SJSA1 (cell line): ENCODE results near the gene RECQL5. TPM values are rescaled to one million over a fixed set of nuclear protein-coding genes. Genes with fewer than 3 reads are reported as not detected.
"Not testable (repeated sequence)": the region's sequence is repeated elsewhere in the genome, so short reads cannot be mapped to it uniquely, and the experiment has no call there.

Experiments used
- DNase-seq, 2 experiments: peaks; one replicate each; pipeline ENCODE4 v3.0.0-alpha.2; 2015 to 2020; ENCODE audit warnings: low spot score in 2 of 2, low read depth in 1 of 2
- H3K27ac ChIP-seq: fragments of 250-450 bp; sonication (Bioruptor Pico); 2 replicates; pipeline ENCODE4 v1.5.1; 2020; ENCODE audit warnings: mild to moderate bottlenecking, moderate library complexity
- H3K27me3 ChIP-seq: fragments of 250-450 bp; sonication (Bioruptor Pico); replicated peaks from 2 replicates; pipeline ENCODE4 v1.5.1; 2020; ENCODE audit warnings: mild to moderate bottlenecking, moderate library complexity
- H3K36me3 ChIP-seq: fragments of 250-450 bp; sonication (Bioruptor Pico); 2 replicates; pipeline ENCODE4 v1.5.1; 2020; ENCODE audit warnings: mild to moderate bottlenecking
- H3K4me1 ChIP-seq: fragments of 250-450 bp; sonication (Bioruptor Pico); replicated peaks from 2 replicates; pipeline ENCODE4 v1.6.1; 2021; ENCODE audit warnings: mild to moderate bottlenecking
- H3K4me3 ChIP-seq: fragments of 250-450 bp; sonication (Bioruptor Pico); 2 replicates; pipeline ENCODE4 v1.5.1; 2020; ENCODE audit warnings: mild to moderate bottlenecking
- H3K9me3 ChIP-seq: fragments of 250-450 bp; sonication (Bioruptor Pico); replicated peaks from 2 replicates; pipeline ENCODE4 v1.5.1; 2020; ENCODE audit warnings: mild to moderate bottlenecking
- total RNA-seq: library from RNA; depleted of rRNA; stranded (reverse); fragments of >200 nt; shearing (Covaris generic); gene quantifications from 2 replicates; pipeline ENCODE4 v1.2.3, GENCODE V29; 2014

The RECQL5 gene
- total RNA-seq, 1 experiment from 2014 or later: 15.7 TPM

DNA sequence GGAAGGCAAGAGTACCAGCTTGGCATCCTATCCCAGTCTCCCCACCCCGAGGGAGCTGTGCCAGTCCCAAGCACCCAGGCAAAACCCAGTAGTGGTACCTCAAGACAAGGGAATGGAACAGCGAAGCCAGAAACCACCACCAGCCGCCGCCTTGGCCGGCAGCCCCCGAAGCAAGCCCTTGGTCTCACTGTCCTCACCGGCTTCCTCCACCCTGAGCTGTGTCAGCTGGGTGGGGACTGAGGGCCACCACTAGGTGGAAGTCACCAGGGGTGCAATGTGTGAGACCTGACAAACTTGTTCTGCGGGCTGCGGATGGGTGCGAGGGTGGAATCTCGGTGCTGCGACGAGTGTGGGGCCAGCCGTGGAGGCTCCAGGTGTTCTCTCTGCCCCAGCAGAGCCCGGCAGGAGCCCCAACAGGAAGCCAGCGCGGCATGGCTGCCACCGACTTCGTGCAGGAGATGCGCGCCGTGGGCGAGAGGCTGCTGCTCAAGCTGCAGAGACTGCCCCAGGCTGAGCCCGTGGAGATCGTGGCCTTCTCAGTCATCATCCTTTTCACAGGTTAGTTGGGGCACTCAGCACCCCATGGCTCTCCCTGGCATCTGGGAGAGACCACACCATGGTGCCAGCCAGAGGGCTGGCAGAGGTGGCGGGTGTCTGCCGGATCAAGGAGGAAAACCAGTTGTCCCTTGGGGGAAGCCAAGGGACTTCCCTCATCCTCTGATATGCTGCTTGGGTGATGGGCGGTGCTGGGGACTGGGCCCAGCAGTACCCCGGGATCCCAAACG lies 27.0 kb downstream of the RECQL5 start:
- Histone ChIP-seq H3K36me3 (peaks cover 42% of the 10 kb centered on the region), H3K4me3 (no peak overlapping the region), H3K27ac (no peak overlapping the region), H3K4me1 (no peaks in the 10 kb centered on the region), H3K27me3 (no peaks in the 10 kb centered on the region), H3K9me3 (no peaks in the 10 kb centered on the region)
- no peak for DNase-seq

DNA sequence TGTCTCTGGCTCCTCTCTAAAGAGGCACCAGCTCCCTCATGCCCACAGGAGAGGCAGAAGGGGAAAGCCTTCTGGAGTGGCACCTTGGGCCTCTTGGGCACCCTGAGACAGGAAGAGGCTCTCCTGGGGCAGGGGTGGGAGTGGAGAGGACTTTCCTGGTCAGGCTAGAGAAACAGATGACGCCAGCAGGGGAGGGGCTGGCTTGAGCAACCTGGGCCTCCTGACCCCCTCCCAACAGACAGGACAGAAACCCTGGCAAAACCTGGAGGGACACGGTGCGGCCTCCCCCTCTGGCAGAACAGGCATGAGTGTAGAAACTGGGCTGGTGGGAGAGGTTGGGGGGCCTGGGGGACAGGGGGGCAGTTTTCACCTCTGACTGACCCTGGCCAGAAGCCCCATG lies 27.6 kb downstream of the RECQL5 start:
- Histone ChIP-seq H3K27me3 (no peaks in the 10 kb centered on the region), H3K9me3 (no peaks in the 10 kb centered on the region), H3K27ac (no peak overlapping the region), H3K4me3 (no peak overlapping the region), H3K4me1 (no peaks in the 10 kb centered on the region), H3K36me3 (peaks cover 42% of the 10 kb centered on the region)
- no peak for DNase-seq

DNA sequence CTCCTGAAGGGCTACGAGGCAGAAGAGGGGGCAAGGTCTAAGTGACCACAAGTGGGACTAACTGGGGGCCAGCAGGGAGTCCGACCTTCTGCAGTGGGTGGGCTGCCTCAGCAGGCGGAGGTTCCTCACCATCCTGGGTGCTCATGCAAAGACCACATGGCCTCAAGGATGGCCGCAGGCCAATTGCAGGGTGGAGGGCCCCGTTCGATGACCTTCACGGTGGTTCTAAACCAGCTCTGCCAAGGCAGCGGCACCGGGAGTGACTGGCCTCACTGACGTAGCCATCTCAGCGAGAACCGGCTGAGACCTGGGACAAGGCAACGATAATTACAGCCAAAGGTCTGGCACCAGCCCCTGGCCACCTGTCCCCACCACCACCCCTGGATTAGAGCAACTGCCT lies 28.1 kb downstream of the RECQL5 start:
- Histone ChIP-seq H3K4me1 (peaks cover 4% of the 10 kb centered on the region), H3K4me3 (no peak overlapping the region), H3K36me3 (peaks cover 39% of the 10 kb centered on the region), H3K27me3 (no peaks in the 10 kb centered on the region), H3K9me3 (no peaks in the 10 kb centered on the region), H3K27ac (no peak overlapping the region)
- no peak for DNase-seq

DNA sequence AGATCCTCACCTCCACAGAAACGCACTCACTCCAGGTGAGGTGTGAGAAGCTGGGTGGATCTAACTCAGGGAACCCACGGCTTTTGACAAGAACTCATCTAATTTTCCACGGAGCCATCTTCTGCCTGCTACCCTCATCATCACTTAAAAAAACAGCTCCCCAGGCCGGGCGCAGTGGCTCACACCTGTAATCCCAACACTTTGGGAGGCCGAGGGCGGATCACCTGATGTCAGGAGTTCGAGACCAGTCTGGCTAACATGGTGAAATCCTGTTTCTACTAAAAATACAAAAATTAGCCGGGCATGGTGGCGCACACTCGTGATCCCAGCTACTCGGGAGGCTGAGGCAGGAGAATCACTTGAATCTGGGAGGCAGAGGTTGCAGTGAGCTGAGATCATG lies 28.9 kb downstream of the RECQL5 start:
- H3K27me3 ChIP-seq, H3K27ac ChIP-seq, H3K4me3 ChIP-seq, DNase-seq, H3K9me3 ChIP-seq: not testable (repeated sequence)
- Histone ChIP-seq H3K4me1 (peaks cover 13% of the 10 kb centered on the region), H3K36me3 (peaks cover 32% of the 10 kb centered on the region)

DNA sequence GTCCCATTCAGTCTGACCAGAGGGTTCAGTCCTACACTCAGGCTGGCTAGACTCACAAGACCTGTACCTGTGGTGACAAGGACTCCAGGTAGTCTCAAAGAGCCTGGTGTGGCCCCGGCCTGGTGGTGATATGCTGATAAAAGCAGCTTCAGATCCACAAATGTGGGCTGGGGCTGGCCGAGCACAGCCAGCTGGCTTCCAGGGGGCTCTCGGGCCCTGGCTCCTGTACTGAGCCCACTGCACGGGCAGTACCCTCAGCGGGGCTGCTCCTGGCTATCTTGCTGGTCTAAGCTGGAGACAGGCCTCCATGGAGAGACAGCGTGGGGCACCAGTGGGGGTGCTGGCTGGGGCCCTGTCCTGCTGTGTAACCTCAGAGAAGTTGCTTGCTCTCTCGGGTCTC lies 29.4 kb downstream of the RECQL5 start:
- H3K9me3 ChIP-seq: no peaks in the 10 kb centered on the region
- H3K4me3 ChIP-seq: no peak overlapping the region
- DNase-seq: no peak
- no peaks in the 10 kb centered on the region for H3K27me3 ChIP-seq
- peaks cover 27% of the 10 kb centered on the region for H3K36me3 ChIP-seq
- H3K27ac ChIP-seq: no peak overlapping the region
- peaks cover 17% of the 10 kb centered on the region for H3K4me1 ChIP-seq

DNA sequence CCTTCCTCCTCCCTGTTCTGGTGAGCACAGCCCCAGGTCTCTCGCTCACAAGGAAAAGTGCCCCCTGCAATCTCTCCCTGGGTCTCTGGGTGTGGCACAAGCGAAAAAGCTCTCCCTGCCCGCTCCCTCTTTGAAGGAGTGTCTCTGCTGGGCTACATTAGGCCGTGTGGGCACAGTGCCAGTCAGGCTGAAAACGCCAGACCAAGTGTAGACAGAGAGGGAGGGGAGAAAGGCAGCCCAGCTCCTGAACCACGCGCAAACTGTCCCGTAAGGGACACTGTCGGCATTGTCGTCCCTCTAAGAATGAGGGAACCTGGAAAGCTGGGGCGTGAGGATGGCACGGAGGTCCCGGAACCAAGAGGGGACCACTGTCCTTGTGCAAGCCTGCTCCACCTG lies 29.8 kb downstream of the RECQL5 start:
- H3K27me3 ChIP-seq: no peaks in the 10 kb centered on the region
- peaks cover 17% of the 10 kb centered on the region for H3K4me1 ChIP-seq
- no peak overlapping the region for H3K4me3 ChIP-seq
- peaks cover 26% of the 10 kb centered on the region for H3K36me3 ChIP-seq
- no peak for DNase-seq
- no peaks in the 10 kb centered on the region for H3K9me3 ChIP-seq
- H3K27ac ChIP-seq: no peak overlapping the region

DNA sequence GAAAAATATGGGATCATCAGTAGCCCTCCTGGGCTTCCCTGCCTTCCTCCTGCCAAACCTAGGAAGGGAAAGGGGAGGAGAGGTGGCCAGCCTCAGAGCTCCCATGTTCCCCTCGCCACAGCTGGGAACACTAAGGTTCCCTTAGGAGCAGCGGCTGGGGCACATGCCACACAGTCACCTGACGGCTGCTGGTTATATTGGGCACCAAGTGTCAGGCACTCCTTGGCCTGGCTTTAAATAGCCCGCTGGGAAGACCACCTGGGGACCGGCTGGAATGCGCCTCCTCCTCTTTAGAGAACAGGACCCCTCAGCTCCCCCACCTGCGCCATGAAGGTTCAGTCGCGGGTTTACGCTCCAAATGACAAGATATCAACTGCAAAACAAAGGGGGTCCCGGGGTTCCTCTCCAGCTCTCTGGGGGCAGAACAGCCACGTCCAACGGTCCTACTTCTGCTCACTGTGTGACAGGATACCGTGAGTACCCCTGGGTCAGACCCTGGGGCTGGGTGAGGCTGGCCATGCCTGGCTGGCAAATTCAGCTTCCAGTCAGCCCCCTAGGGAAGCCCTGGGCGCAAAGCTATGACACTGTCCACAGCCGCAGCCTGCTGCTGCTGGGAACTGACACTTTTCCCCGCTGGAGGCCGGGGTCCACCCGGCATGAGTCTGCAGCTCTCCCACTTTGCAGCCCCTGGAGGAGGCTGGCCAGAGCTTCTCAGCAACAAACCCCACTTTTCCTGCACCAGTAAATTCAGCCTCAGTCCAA lies 30.4 kb downstream of the RECQL5 start:
- no peak for DNase-seq
- H3K4me1 ChIP-seq: peaks cover 17% of the 10 kb centered on the region
- no peaks in the 10 kb centered on the region for H3K27me3 ChIP-seq

DNA sequence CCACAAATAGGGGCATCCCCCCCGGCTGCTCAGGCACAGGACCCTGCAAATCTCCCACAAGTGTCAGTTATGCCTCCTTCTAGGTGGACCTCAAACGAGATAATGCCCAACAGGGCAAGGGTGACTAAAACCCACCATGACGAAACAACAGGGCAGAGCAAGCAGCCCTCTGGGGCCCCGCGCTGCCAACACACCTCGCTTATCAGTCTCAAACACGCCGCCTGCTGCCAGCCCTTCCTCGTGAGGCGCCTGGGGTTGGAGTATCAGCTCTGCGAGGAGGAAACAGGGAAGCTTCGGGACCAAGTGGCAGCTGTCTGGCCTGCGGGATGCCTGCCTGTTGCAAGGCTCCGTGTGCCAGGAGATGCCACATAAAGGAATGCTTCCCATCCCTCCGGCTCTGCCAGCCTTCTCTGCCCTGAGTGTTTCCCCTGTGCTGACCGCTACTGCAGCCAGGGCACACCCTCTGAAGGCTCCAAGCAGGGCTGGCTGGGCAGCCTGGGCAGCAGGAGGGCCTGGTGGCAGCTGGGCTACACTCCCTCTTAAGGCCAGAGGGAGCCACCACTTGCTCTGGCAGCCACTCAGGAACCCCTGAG lies 31.2 kb downstream of the RECQL5 start:
- no peak for DNase-seq
- peaks cover 17% of the 10 kb centered on the region for H3K4me1 ChIP-seq
- H3K27ac ChIP-seq: no peak overlapping the region
- H3K4me3 ChIP-seq: no peak overlapping the region
- H3K27me3 ChIP-seq: no peaks in the 10 kb centered on the region
- no peaks in the 10 kb centered on the region for H3K9me3 ChIP-seq
- peaks cover 28% of the 10 kb centered on the region for H3K36me3 ChIP-seq

More for the DNA sequence above, 30.4 kb downstream of the RECQL5 start:
- H3K36me3 ChIP-seq: peaks cover 27% of the 10 kb centered on the region
- H3K9me3 ChIP-seq: no peaks in the 10 kb centered on the region
- H3K27ac ChIP-seq: no peak overlapping the region
- H3K4me3 ChIP-seq: no peak overlapping the region

DNA sequence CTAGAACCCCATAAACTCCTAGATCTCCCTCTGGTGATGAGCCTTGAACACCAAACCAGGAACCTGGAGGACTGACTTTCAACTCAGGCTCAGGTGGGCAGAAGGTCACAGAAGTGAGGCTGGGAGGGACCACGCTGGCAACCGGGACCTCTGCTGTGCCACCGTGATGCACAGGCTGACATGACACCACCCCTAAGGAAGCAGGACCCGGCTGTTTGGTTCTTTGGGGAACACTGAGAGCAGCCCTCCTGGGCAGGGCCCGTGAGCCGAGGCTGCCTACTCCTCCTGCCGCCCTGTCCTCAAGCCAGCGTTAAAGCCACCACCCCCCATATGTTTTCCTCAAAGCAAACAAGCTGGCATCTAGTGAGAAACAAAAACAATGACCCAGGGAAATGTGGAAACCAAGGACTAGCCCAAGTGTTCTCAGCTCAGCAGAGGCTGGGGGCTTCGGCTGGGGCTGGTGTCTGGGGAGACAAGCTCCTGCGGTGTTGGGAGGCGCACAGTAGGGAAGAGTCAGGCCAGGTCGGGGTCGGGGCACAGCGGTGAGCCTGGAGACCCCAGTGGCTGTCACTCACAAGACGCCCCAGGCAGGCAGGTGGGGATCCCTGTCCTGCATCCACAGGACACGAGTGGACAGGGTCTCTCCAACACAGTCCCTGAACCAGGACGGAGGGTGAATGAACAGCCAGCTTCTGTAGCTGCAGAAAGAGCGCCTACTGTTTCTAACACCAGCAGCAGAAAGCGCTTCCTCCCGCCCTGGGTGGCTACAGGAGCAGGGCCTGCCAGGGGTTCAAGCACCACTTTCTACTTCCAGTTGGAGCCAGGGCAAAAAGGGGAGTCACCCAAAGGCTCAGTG lies 32.0 kb downstream of the RECQL5 start:
- Histone ChIP-seq H3K4me1 (peaks cover 17% of the 10 kb centered on the region), H3K9me3 (no peaks in the 10 kb centered on the region), H3K4me3 (no peak overlapping the region), H3K27me3 (no peaks in the 10 kb centered on the region), H3K27ac (no peak overlapping the region), H3K36me3 (peaks cover 26% of the 10 kb centered on the region; the same call in 1 of the 2 replicates)
- no peak for DNase-seq

DNA sequence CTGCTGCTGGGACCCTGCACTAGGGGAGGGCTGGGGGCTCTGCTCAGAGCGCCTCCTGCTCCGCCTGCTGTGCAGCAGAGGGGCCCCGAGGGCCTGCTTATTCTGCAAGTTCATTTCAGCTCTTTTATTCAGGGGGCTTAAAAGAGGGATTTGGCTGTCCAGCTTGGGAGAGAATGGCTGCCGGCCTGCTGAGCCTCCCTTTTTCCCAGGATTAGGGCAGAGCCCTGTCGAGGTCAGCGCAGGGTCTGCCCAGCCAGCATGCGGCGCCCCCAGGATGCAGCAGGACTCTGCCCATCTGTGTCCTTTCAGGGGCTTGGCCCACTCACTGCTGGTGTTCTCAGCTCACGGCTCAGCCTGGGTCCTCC lies 32.6 kb downstream of the RECQL5 start:
- Histone ChIP-seq H3K4me3 (no peak overlapping the region), H3K4me1 (peaks cover 17% of the 10 kb centered on the region), H3K9me3 (no peaks in the 10 kb centered on the region), H3K27me3 (no peaks in the 10 kb centered on the region), H3K27ac (no peak overlapping the region), H3K36me3 (peaks cover 26% of the 10 kb centered on the region; the same call in 1 of the 2 replicates)
- DNase-seq: no peak

DNA sequence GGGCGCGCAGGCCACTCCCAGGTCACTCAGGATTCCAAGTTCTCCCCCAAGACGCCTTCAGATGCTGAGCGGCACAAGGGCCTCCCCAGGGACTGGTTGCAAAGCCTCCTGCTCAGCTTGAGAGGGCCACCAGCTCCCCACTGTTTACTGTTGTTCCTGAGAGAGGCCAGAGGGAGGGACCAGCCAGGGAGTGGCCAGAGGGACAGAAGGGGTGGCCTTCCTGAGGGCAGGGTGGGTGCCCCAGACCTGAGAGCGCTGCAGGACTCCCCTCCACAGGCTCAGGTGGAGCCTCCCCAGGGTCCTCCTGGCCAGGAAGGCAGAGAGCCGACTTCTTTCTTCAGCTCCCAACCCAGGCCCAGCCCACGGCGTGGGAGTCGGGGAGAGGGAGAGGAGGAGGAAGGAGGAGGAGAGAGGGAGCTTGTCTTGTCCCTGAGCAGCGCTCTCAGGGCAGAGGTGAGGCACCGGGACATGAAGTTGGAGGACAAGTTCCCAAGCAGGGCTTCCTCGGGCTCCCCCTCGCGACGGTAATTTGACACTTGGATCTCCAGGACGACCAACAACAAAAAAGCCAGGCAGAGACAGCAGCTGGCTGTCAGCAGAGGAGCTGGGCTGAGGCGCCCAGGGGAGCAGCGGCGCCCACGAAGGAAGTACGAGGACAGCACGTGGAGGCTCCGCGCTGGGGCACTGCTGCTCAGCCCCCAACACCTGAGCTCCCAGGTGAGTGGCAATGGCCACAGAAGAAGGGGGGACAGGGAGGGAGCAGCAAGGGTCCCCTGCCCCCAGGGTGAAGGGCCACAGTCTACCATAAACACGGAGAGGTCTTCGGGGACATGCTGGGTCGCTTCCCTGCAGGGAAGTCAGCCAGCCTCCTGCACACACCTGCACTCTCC lies 33.2 kb downstream of the RECQL5 start:
- H3K27me3 ChIP-seq: no peaks in the 10 kb centered on the region
- DNase-seq: peak; percentile 84 to 92
- no peaks in the 10 kb centered on the region for H3K9me3 ChIP-seq
- 0 out of 2 replicates have a peak overlapping the region, but pooled peaks have one; percentile 3 for H3K27ac ChIP-seq
- no peak overlapping the region for H3K4me3 ChIP-seq
- peaks cover 26% of the 10 kb centered on the region for H3K36me3 ChIP-seq
- H3K4me1 ChIP-seq: peaks cover 17% of the 10 kb centered on the region

DNA sequence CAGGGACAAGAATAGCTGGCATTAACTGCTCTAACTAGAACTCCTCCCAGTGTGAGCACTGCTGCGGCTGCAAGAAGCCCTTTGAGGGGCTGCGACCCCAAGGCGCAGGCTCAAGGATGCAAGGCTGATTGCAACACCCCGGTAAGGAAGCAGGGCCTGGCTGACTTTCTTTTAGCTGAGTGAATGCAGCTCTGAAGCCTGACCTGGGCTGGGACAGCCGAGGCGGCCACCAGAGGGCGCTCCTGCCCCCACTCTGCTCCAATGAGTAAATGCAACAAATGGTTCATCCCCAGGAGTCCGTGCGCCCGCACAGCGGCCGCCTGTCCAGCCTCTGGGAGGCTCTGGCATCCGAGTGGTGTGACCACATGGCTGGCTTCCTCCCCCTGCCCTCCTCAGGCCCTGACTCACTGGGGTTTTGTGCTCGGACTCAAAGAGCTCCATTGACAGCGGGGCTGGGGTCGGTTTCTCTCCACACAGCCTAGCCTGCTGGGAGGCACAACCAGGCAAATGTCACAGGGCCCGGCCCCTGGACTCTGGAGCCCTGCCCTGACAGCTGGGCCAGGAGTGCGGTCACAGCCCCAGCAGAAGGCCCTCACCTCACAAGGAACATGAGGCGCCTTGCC lies 34.0 kb downstream of the RECQL5 start, which contains the start of gene SMIM5:
TSS of gene SMIM5 (plus strand) at position 572 of the 623 bp plus-strand sequence. CDS start 6,768 bp downstream, outside the sequence.
- H3K4me3 ChIP-seq: no peak within 1 kb of the TSS
- no peaks in the 10 kb centered on the region for H3K9me3 ChIP-seq
- no peaks in the 10 kb centered on the region for H3K27me3 ChIP-seq
- DNase-seq: peak; percentile 84 to 95
- H3K4me1 ChIP-seq: peaks cover 17% of the 10 kb centered on the region
- peaks cover 22% of the 10 kb centered on the region for H3K36me3 ChIP-seq
- 0 out of 2 replicates have a peak within 1 kb of the TSS, but pooled peaks have one; percentile 3 for H3K27ac ChIP-seq
